ENCODE measurements around the gene NFIA.
"Not testable (repeated sequence)": the region's sequence is repeated elsewhere in the genome, so short reads cannot be mapped to it uniquely, and the experiment has no call there.

NFIA gene

GRCh38 chr1:61061601-61062000 lies 20.8 kb upstream of the NFIA start:
- DNase-seq: not testable (repeated sequence)

GRCh38 chr1:61064673-61065072 lies 17.7 kb upstream of the NFIA start:
- DNase-seq: no peak

- no peak for DNase-seq
Measured at GRCh38 chr1:61067446-61068019, 14.8 kb upstream of the NFIA start.

GRCh38 chr1:61070054-61070453 lies 12.3 kb upstream of the NFIA start:
- no peak for DNase-seq

GRCh38 chr1:61071205-61072130 lies 10.9 kb upstream of the NFIA start:
- DNase-seq: peak; percentile 76

- no peak for DNase-seq
Measured at GRCh38 chr1:61073871-61074270, 8.5 kb upstream of the NFIA start.

- not testable (repeated sequence) for DNase-seq
Measured at GRCh38 chr1:61075833-61076232, 6.5 kb upstream of the NFIA start.

GRCh38 chr1:61076728-61077675 lies 5.4 kb upstream of the NFIA start:
- DNase-seq: peak; percentile 98

- DNase-seq: peak; percentile 100
Measured at GRCh38 chr1:61077676-61078541, 4.5 kb upstream of the NFIA start.

GRCh38 chr1:61078618-61079295 lies 3.6 kb upstream of the NFIA start:
- no peak for DNase-seq

- DNase-seq: no peak
Measured at GRCh38 chr1:61079296-61079897, 3.0 kb upstream of the NFIA start.

- peak; percentile 94 for DNase-seq
Measured at GRCh38 chr1:61079898-61080336, 2.4 kb upstream of the NFIA start.

- no peak for DNase-seq
Measured at GRCh38 chr1:61080413-61081143, 1.8 kb upstream of the NFIA start.

GRCh38 chr1:61081144-61081685 lies 1.1 kb upstream of the NFIA start:
- DNase-seq: no peak

GRCh38 chr1:61081686-61082310 lies 563 bp upstream of the NFIA start:
- peak; percentile 83 for DNase-seq

GRCh38 chr1:61083013-61083806 lies 849 bp downstream of the NFIA start:
- peak; percentile 47 for DNase-seq

- peak; percentile 46 for DNase-seq
Measured at GRCh38 chr1:61083807-61084440, 1.6 kb downstream of the NFIA start.

- DNase-seq: peak; percentile 32
Measured at GRCh38 chr1:61084491-61085031, 2.2 kb downstream of the NFIA start.

Measured in hematopoietic multipotent progenitor cell treated with erythropoietin and hydrocortisone succinate and interleukin-3 and kit ligand, for 4 days (in vitro differentiated cells).